GM12875 (cell line): ENCODE results near the gene EYA3.
A peak's percentile ranks its signal among the peaks of the same experiment; 100 is the strongest.

Source experiments
- H3K4me3 ChIP-seq: one replicate; pipeline ENCODE4 v1.5.1; 2011; ENCODE audit warnings: low read depth, low read length, control low read depth
- TF ChIP-seq, protein P1 (sequence below): IDR thresholded peaks from 2 replicates; pipeline ENCODE4 v1.5.1; 2011; ENCODE audit warnings: low read depth, mild to moderate bottlenecking, control low read depth, inconsistent platforms, low read length, moderate library complexity, borderline replicate concordance; ENCODE audit not compliant: insufficient read depth

EYA3 gene

DNA sequence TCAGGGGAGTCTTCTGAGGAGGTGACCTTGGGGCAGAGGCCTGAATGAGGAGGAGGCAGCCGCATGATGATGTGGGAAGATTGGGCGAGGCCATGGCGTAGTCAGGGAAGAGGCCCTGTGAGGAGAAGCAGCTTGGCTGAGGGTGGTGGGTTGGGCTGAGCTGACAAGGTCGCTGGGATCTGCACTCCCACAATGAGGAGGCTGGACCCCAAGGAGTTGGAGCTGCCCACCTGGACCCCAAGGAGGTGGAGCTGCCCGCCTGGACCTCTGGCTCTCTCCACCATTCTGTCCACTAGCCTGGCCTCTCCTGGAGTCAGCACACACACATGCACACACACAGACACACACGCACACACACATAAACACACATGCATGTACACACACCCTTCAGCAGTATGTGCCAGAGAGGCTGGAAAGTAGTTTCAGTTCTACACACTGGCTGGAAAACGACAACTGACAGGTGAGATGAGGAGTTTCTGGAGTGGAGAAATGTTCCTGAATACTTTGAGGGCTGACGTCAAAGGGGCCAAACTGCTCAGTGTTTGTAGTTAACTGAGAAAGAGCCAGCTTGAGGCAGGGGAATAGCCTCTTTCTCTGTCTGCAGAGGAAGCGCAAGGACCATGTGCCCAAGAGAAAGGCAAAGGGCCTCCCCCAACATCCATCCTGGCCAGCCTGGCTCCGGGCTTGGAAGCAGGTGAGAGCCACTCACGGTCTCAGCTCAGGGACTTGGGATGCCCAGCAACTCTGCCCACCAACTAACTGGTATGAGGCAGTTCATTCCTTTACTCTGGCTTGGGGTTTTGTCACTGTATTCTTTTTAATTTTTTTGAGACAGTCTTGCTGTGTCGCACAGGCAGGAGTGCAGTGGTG is 146.5 kb downstream of the EYA3 start:
- H3K4me3 ChIP-seq, result no peak overlapping the region
- TF ChIP-seq, protein P1, sequence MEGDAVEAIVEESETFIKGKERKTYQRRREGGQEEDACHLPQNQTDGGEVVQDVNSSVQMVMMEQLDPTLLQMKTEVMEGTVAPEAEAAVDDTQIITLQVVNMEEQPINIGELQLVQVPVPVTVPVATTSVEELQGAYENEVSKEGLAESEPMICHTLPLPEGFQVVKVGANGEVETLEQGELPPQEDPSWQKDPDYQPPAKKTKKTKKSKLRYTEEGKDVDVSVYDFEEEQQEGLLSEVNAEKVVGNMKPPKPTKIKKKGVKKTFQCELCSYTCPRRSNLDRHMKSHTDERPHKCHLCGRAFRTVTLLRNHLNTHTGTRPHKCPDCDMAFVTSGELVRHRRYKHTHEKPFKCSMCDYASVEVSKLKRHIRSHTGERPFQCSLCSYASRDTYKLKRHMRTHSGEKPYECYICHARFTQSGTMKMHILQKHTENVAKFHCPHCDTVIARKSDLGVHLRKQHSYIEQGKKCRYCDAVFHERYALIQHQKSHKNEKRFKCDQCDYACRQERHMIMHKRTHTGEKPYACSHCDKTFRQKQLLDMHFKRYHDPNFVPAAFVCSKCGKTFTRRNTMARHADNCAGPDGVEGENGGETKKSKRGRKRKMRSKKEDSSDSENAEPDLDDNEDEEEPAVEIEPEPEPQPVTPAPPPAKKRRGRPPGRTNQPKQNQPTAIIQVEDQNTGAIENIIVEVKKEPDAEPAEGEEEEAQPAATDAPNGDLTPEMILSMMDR, result no peak

DNA sequence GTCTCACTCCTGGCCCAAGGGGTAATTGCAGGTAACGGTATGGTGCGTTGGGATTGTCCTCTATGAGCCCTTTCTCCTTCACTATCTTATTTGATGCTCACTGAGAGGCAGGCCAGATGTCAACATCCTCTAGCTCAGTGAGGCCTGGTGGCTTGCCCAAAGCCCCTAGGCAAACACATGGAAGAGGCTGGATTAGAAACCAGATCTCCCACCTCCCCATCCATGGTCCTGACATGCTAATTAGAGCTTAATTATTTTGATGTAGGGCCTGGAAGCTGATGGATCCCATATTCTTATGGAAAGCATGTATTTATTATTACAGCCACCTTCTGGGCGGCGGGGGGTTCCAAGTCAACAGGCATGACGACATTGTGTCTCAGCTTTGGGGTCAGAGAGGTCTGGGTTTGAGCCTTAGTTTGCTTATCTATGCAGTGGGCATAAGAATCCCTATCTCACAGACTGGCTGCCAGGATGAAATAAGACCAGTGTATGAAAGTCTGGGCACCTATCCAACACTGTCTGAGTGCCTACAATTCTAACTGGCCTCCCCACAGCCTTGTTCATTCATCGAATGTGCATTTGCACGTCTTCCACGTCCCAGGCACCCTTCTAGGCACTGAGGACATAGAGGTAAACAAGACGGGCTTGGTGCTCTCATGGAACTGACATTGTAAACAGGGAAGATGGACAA is 147.4 kb downstream of the EYA3 start:
- TF ChIP-seq, protein P1, result no peak
- H3K4me3 ChIP-seq, result no peak overlapping the region

DNA sequence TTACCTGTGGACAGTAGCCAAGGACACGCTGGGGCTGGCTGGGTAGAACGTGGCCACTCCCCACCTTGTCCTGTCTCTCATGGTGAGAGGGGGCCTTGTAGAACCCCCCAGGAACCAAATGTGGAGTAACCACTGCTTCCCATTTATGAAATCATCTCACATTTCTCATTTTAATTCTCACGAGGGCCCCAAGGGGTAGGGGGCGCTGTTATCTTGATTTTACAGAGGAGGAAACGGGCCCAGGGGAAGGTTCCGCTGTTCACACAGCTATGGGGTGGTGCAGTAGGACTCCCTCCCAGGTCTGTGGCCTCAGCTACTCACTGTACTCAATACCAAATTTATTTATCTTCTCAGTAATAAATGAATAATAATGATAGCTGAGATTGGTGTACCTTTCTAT is 148.1 kb downstream of the EYA3 start:
- TF ChIP-seq, protein P1, result peak; percentile 43; the same call in 1 of the 2 replicates
- H3K4me3 ChIP-seq, result no peak overlapping the region

DNA sequence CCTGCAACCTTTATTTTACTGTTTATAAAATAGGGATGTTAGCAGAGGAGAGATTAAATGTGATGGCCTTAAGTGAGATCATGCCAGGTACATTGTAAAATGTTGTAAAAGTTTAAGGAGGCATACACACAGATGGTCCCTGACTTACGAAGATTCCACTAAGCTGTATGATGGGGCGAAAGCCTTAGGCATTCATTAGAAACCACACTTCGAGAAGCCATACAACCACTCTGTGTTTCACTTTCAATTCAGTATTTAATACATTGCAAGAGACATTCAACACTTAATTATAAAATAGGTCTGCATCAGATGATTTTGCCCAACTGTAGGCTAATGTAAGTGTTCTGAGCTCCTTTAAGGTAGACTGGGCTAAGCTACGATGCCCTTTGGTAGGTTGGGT is 149.9 kb downstream of the EYA3 start:
- TF ChIP-seq, protein P1, result no peak
- H3K4me3 ChIP-seq, result no peak overlapping the region

DNA sequence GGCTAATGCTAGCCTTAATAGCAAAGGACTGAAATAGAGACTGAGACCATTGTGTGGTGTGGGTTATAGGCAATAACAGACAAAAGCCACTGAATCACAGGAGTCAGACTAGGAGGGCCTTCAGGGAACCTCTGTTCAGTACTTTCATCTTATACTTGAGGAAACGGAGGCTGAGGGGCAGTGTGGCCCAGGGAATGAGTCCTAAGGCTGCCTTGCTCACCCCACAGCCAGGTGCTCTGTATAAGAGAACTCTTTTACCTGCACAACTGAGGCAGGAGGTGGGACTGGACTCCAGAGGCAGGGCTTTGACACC is 150.9 kb downstream of the EYA3 start:
- no peak overlapping the region for H3K4me3 ChIP-seq
- TF ChIP-seq, protein P1, result no peak

DNA sequence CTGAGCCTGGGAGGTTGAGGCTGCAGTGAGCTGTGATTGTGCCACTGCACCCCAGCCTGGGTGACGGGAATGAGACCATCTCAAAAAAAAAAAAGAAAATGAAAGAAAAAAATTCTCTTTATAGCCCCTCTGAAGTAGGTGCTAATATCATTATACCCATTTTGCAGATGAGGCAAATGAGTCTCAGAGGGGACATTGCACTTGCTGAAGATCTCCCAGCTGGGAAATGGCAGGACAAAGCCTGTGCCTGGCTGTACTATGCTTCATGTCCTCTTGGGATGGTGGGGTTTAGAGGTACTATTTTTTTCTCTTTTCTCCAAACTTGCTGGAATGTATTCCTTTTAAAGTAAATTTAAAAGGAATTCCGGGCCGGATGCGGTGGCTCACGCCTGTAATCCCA is 152.0 kb downstream of the EYA3 start:
- H3K4me3 ChIP-seq, result no peak overlapping the region
- TF ChIP-seq, protein P1, result no peak

DNA sequence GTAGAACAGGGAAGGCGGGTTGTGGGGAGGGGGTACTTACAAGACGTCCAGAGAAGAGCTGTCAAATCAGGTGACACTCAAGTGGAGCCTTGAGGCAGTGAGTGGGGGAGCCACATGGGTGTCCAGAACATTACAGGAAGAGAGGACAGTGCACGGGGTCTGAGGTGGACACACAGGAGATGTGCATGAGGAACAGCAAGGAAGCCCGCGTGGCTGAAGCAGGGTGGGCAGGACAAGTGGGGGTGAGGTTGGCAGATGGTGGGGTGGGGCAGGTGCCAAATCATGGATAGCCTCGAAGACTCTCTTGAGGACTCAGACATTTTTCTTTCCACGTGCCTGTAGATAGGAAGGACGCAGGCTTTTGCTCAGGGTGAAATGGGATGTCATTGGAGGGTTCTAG is 152.7 kb downstream of the EYA3 start:
- H3K4me3 ChIP-seq, result no peak overlapping the region
- TF ChIP-seq, protein P1, result no peak
